Stimulated activated CD8-positive, alpha-beta memory T cell treated with anti-CD3 and anti-CD28 coated beads, Interleukin-15, amount 100 ng/mL, for 24 hours (primary cell): ENCODE measurements around the gene PRRT1B.

ENCODE experiments used
- DNase-seq: peaks from one replicate; pipeline ENCODE4 v3.0.0-alpha.2; 2020; ENCODE audit warnings: low read depth

The PRRT1B gene

GRCh38 chr9:131580358-131580757 lies 35.0 kb downstream of the PRRT1B start:
- DNase-seq = no peak

- DNase-seq = no peak
Observed at GRCh38 chr9:131582056-131582455, 36.7 kb downstream of the PRRT1B start.

- no peak for DNase-seq
Observed at GRCh38 chr9:131582466-131583336, 37.4 kb downstream of the PRRT1B start.

GRCh38 chr9:131583337-131583645 lies 38.0 kb downstream of the PRRT1B start:
- no peak for DNase-seq

- no peak for DNase-seq
Observed at GRCh38 chr9:131583836-131584555, 38.7 kb downstream of the PRRT1B start.

- DNase-seq = no peak
Observed at GRCh38 chr9:131584858-131585257, 39.5 kb downstream of the PRRT1B start.

GRCh38 chr9:131585375-131585774 lies 40.1 kb downstream of the PRRT1B start:
- no peak for DNase-seq

GRCh38 chr9:131587331-131587730 lies 42.0 kb downstream of the PRRT1B start:
- DNase-seq = no peak

- no peak for DNase-seq
Observed at GRCh38 chr9:131587906-131588305, 42.6 kb downstream of the PRRT1B start.

- no peak for DNase-seq
Observed at GRCh38 chr9:131588396-131588795, 43.1 kb downstream of the PRRT1B start.

GRCh38 chr9:131589124-131589711 lies 43.9 kb downstream of the PRRT1B start:
- DNase-seq = no peak

GRCh38 chr9:131589993-131590392 lies 44.7 kb downstream of the PRRT1B start:
- no peak for DNase-seq

GRCh38 chr9:131590449-131590848 lies 45.1 kb downstream of the PRRT1B start:
- no peak for DNase-seq

- DNase-seq = peak; percentile 43
Observed at GRCh38 chr9:131590907-131591844, 45.9 kb downstream of the PRRT1B start.

- DNase-seq = no peak
Observed at GRCh38 chr9:131591845-131592208, 46.5 kb downstream of the PRRT1B start.

GRCh38 chr9:131593091-131593820 lies 47.9 kb downstream of the PRRT1B start:
- no peak for DNase-seq

GRCh38 chr9:131593936-131594665 lies 48.8 kb downstream of the PRRT1B start:
- no peak for DNase-seq

GRCh38 chr9:131594906-131595665 lies 49.8 kb downstream of the PRRT1B start:
- DNase-seq = no peak

- DNase-seq = no peak
Observed at GRCh38 chr9:131595696-131596429, 50.5 kb downstream of the PRRT1B start.
